LNCAP (cell line): ENCODE data around the gene MMRN2.

ENCODE experiments used
- TF ChIP-seq, protein P1 (sequence below): fragments of 450-650 bp; IDR thresholded peaks from 2 replicates; pipeline ENCODE4 v1.5.1; 2017; ENCODE audit warnings: mild to moderate bottlenecking

MMRN2 gene

DNA sequence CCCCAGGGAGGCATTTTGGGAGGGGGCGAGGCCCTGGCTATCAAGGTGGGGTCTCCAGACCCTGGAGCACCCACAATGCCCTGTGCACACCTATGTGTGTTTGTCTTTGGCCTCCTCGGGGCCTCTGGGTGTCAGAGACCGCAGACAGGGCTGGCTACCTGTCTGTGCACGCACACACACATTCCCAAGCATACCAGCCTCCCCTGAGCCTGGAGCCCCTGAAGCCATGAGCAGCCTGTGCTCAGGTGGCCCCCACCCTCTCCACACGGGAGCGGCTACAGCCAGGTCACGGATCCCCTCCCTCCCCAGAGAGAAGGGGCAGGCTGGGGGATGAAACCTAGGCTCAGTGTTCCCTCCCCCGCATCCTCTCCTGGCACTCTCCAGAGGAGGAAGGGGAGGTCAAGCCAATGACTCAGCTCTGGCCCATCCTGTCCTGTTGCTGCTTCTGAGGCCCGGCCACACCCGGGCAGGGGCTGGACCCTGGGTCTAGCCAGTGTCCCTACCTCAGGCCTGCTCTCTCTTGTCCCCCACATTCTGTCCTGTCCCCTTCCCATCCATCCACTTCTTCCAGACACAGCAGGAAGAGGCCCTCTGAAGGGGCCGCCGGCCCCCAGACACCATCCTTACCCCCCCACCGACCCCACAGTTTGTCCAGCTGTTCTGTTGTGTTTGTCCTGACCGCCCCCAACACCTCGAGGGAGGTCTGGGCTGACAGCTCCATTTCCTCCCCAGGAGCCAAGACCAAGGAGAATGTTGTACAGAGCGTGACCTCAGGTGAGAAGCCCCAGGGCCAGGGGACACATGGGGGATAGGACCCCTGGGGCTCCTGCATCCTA is 1.7 kb upstream of the MMRN2 start:
- TF ChIP-seq, protein P1, sequence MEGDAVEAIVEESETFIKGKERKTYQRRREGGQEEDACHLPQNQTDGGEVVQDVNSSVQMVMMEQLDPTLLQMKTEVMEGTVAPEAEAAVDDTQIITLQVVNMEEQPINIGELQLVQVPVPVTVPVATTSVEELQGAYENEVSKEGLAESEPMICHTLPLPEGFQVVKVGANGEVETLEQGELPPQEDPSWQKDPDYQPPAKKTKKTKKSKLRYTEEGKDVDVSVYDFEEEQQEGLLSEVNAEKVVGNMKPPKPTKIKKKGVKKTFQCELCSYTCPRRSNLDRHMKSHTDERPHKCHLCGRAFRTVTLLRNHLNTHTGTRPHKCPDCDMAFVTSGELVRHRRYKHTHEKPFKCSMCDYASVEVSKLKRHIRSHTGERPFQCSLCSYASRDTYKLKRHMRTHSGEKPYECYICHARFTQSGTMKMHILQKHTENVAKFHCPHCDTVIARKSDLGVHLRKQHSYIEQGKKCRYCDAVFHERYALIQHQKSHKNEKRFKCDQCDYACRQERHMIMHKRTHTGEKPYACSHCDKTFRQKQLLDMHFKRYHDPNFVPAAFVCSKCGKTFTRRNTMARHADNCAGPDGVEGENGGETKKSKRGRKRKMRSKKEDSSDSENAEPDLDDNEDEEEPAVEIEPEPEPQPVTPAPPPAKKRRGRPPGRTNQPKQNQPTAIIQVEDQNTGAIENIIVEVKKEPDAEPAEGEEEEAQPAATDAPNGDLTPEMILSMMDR, result no peak

DNA sequence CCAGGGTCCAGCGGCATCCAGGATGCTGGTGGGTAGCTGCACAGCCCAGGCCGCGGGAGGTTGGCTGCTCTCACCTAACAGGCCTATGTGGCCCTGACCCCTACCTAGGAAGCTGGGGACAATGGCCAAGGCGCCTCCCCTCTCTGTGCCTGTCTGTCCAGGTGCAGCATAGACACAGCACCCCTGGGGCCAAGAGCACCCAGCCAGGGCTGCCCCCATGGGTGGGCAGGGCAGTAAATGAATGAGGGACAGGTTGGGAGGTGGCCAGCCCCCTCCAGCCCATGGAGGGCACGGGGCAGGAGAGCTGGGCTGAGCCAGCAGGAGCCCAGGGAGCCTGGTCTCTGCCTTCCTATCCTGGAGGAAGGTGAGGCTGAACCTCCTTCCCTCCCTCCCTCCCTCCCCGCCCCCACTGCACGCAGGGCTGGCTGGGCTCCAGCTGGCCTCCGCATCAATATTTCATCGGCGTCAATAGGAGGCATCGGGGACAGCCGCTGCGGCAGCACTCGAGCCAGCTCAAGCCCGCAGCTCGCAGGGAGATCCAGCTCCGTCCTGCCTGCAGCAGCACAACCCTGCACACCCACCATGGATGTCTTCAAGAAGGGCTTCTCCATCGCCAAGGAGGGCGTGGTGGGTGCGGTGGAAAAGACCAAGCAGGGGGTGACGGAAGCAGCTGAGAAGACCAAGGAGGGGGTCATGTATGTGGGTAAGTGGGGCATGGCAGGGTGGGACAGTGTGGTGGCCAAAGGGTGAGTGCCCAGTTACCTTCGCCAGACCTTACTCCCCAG is 893 bp upstream of the MMRN2 start, which contains the start of gene SNCG:
SNCG (plus strand) TSS at position 484 of the 785 bp plus-strand sequence; CDS start at position 583, 99 bp downstream.
- TF ChIP-seq, protein P1, result no peak

DNA sequence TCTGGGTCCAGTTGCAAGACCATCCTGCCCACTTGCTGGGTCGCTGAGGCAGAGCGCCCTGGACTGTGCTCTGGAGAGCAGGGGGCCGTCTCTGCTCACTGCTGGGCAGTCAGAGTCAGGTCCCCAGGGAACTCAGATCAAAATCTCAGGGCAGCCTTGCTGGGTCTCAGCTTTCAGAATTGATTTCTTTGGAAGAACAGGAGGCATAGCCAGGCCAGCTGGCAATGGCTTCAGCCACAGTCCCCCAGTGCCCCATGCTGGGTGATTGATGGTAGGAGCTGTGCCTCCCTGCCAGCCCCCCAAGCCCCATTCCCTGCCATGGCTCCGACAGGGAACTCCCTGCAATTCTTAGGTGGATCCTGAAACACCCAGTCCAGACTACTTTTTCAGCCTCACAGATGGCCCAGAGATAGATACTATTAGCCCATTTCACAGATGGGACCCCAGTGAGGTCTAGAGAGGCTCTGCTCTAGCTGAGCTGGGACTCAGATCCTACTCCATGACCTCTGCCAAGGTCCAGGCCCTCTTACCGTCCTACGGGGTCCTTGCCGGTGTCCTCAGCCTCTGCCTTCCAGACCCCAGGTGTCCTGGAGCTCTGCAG is 467 bp downstream of the MMRN2 start:
- TF ChIP-seq, protein P1, result no peak

DNA sequence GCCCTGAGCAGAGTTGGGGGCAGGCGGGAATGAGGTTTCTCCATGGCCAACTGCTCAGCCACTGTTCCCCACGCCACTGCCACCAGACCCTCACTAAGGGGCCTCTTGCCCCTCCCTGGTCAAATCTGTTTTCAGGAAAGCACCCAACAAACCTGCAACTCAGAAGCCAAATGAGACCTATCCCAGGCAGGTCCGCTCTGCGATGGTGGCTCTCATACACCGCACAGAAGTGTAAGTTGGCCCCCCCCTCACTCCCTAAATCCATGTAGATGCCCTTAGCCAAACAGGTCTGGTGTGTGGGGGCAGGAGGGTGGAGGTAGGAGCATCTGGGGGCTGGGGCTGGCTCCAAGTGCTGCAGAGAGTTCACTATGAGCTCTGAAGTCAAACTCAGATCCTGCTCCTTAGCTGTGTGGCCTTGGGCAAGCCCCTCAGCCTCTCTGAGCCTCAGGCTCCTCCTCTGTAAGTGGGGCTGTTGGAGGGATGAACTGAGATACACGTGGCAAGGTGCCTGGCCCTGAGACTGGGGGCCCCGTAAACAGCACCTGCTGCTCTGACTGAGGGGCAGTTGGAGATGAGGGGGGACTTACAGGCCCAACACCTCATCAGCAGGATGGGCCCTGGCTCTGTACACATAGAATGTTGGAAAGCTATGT is 1.1 kb downstream of the MMRN2 start:
- TF ChIP-seq, protein P1, result no peak

DNA sequence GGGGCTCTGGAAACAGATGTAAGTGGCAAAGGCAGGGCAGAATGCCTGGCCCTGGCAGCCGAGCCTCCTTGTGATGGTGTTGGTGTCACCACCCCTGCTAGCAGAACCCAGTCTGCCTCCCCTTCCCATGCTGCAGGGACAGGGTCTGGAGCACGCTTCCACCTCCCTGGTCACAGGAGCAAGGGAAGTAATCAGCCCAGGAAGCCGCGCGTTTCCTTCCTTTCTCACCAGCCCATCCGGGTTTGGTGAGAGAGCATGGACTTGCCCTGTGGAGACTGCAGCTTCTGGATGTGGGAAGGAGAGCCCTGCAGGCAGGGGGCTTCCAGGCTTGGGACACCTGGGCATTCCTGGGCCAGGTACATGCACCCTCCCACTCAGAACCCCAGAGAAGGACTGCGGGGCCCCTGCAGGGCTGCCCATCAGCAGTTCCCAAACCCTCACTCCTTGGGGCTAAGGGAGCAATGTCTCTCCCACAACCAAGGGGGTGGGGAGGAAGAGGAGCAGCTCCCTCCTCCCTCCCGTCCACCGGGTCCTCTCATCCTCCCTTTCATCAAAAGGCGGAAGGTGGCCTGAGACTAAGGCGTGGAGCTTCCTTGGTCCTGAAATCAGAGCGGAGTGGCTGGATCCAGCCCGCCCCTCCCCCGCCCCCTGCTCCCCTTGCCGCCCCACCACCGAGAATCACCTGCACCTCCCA is 1.8 kb downstream of the MMRN2 start:
- TF ChIP-seq, protein P1, result no peak

DNA sequence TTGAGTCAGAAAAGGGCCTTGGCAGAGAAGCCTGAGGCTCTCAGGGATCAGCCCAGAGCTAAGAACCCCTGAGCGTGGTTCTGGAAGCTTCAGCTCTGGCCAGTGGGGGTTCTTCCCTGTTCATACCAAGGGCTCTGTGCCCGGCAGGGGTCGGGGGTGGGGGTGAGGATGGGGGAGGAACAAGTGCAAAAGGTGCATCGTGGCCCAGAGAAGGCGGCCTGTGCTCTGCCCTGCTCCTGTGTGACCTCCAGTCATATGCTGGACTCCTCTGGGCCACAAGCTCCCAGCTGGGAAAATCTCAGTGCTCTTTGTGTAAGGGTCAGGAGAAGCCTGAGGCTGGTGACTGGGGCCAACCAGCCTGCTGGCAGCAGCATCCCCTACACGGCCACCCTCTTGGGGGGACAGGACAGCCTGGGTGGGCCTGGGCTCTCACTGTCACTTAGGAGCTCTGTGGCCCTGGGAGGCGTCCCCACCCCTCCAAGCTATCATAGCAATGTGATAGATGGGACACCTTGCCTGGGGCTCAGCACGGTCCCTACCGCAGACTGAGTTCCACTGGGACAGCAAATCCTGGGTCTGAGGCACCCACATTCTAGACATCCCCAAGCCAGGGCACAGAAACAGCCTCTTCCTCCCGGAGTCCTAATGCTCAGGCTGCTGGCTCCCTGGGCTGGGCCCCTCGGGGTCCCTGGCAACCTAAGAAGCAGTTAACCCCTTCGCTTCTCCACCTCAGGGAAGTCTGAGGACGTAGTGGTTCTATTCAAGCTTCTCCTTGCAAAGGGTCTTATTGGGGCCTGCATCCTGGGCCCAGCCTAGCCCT is 2.5 kb downstream of the MMRN2 start:
- TF ChIP-seq, protein P1, result no peak
